ENCODE measurements around the gene MPP4.

DNA sequence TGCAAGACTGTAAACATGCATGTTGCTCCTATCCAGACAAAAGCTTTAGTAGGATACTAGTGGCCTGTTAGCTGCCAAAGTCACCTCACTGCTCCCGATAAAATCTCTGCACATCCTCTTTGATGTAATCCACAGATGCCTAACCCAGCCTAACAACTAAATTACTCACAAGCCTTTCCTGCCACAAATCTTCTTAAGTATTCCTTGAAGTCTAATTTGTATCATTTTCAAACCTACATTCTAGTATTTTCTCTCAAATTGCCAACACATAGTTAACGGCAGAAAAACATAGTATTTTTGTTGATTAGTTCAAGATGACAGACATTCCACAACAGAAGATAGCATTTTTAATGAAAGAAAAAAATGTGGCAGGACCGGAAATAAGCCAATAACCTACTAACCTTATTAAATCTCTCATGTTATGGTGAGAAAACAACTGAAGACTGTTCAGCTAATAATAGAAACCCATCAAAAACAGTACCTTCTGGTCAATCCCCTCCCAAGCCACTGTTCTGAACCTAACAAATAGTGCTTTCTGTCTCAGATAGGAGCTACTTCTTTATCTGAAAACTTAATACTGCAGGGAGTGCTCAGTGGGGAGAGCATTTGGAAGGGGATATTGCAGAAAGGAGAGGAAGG is at the start of gene MPP4:
- TF ChIP-seq, protein P1, sequence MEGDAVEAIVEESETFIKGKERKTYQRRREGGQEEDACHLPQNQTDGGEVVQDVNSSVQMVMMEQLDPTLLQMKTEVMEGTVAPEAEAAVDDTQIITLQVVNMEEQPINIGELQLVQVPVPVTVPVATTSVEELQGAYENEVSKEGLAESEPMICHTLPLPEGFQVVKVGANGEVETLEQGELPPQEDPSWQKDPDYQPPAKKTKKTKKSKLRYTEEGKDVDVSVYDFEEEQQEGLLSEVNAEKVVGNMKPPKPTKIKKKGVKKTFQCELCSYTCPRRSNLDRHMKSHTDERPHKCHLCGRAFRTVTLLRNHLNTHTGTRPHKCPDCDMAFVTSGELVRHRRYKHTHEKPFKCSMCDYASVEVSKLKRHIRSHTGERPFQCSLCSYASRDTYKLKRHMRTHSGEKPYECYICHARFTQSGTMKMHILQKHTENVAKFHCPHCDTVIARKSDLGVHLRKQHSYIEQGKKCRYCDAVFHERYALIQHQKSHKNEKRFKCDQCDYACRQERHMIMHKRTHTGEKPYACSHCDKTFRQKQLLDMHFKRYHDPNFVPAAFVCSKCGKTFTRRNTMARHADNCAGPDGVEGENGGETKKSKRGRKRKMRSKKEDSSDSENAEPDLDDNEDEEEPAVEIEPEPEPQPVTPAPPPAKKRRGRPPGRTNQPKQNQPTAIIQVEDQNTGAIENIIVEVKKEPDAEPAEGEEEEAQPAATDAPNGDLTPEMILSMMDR (IDR thresholded peaks at IDR 0.05; ENCODE audit: low read depth, low read length, missing input control): no peak
- no peak for TF ChIP-seq SP1 (IDR thresholded peaks at IDR 0.05)
- no peak for TF ChIP-seq JUND (IDR thresholded peaks at IDR 0.05)
- TF ChIP-seq, protein P2, sequence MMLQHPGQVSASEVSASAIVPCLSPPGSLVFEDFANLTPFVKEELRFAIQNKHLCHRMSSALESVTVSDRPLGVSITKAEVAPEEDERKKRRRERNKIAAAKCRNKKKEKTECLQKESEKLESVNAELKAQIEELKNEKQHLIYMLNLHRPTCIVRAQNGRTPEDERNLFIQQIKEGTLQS (IDR thresholded peaks at IDR 0.05): no peak
- TF ChIP-seq, protein P3, sequence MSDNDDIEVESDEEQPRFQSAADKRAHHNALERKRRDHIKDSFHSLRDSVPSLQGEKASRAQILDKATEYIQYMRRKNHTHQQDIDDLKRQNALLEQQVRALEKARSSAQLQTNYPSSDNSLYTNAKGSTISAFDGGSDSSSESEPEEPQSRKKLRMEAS (IDR thresholded peaks at IDR 0.05): no peak
- no peak for TF ChIP-seq TAF1 (conservative IDR thresholded peaks at IDR 0.05)
- TF ChIP-seq GABPA (IDR thresholded peaks at IDR 0.05 in 1 of 2, conservative IDR thresholded peaks at IDR 0.05 in 1 of 2): no peak
- no peak for TF ChIP-seq RXRA (IDR thresholded peaks at IDR 0.05)
- no peak for TF ChIP-seq YY1 (IDR thresholded peaks at IDR 0.05)
- TF ChIP-seq, protein P4, sequence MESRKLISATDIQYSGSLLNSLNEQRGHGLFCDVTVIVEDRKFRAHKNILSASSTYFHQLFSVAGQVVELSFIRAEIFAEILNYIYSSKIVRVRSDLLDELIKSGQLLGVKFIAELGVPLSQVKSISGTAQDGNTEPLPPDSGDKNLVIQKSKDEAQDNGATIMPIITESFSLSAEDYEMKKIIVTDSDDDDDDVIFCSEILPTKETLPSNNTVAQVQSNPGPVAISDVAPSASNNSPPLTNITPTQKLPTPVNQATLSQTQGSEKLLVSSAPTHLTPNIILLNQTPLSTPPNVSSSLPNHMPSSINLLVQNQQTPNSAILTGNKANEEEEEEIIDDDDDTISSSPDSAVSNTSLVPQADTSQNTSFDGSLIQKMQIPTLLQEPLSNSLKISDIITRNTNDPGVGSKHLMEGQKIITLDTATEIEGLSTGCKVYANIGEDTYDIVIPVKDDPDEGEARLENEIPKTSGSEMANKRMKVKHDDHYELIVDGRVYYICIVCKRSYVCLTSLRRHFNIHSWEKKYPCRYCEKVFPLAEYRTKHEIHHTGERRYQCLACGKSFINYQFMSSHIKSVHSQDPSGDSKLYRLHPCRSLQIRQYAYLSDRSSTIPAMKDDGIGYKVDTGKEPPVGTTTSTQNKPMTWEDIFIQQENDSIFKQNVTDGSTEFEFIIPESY (IDR thresholded peaks at IDR 0.05): no peak
- TF ChIP-seq RAD21 (IDR thresholded peaks at IDR 0.05): no peak

All from liver (tissue), 3 donors.